Esophagus mucosa (tissue), 1 donor: ENCODE results near the gene SST. TPM values are rescaled to one million over a fixed set of nuclear protein-coding genes. Genes with fewer than 3 reads are reported as not detected.
"Not testable (repeated sequence)": the region's sequence is repeated elsewhere in the genome, so short reads cannot be mapped to it uniquely, and the experiment has no call there.

Experiments used
- ATAC-seq: fragments of 200-7000 bp; cut with Tn5 transposase; one replicate; pipeline ENCODE4 v1.9.1; 2020
- total RNA-seq: library from RNA; stranded (reverse); gene quantifications from one replicate; pipeline ENCODE4 v1.2.4, GENCODE V29; 2023
- donor health status: DM: yes; HTN: yes; CAD: no.

The SST gene
- total RNA-seq, 1 donor from 2014 or later = not detected

DNA sequence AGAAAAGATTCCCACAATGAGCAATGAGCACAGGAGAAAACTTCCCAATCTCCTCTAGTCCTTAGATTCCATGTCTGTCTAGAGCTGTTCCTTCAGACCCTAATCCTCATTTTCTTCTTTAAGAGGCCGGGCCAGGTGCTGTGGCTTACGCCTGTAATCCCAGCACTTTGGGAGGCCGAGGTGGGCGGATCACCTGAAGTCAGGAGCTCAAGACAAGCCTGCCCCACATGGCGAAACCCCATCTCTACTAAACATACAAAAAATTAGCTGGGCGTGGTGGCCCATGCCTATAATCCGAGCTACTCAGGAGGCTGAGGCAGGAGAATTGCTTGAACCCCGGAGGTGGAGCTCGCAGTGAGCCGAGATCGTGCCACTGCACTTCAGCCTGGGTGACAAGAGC, 11.6 kb upstream of the SST start:
- not testable (repeated sequence) for ATAC-seq

DNA sequence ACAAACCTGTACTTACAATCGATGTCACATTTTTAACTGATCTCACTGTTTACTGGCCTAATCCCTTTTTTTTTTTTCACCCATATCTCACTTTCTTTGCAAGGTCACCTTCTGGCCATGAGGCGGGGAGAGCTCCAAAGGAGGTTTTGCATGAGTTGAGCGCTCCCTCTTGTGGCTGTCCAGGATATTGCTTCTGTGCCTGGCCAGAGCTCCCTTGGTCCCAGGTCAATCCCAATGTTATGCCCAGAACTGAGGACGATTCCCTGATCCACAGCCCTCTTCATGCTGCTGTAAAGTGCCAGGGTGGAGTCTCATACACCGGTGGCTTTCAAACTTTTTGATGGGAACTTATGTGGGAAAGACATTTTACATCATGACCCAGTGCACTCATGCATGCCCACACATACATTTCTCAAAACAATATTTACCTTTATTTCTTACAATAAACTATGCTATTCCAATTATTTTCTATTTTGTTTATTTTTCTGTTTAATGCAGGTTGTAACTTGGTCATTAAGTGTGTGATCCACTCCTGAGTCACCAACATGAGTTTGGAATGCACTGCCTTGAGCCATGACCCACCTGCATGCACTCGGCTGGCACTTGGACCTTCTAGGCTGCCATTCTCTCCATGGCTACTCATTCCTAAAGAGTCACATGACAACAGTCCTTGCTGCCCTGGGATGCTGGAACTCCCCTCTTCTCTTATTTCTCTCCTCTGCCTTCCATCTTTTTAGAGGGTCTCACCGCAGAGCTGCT, 9.6 kb upstream of the SST start:
- ATAC-seq = peak; percentile 86

DNA sequence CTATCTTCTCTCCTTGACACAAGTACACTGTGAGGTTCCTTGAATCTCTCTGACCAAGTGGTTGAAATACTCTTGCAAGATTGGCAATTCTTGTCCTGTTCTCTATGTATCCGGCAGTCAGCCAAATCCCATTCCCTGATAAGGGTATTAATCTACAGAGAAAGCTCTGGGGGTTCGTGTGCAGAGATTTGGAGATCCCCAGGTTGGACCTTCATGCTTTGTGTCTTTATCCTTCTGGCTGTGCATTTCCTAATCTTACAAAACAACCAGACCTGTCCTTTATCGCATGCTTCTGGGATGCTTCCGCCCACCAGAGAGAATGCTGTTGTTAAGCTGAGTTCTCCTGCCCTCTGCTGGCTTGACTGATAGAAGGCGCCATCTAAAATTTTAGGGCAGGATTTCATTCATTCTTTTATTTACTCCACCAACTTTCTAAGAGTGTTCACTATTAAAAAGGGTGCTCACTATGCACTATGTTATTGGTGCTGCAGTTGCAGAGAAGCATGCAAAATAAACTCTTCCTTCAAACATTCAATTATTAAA, 8.6 kb upstream of the SST start:
- ATAC-seq = peak; percentile 47

DNA sequence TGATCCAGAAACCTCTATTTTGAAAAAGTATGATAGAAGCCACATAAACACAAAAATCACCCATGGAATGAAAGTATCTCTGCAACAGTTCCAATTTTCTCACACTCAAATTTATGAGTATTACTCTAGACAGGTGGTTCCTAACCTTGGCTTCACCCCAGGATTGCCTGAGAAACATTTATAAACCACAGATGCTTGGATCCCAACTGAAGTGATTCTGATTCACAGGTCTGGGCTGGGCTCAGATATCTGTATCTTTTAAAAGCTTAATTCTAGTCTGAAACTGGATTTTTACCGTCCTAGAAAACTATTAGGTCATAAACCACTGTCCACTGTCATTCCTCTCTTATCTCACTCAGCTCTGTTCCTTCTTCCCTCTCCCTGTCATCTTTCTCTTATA, 7.4 kb upstream of the SST start:
- ATAC-seq = no peak

DNA sequence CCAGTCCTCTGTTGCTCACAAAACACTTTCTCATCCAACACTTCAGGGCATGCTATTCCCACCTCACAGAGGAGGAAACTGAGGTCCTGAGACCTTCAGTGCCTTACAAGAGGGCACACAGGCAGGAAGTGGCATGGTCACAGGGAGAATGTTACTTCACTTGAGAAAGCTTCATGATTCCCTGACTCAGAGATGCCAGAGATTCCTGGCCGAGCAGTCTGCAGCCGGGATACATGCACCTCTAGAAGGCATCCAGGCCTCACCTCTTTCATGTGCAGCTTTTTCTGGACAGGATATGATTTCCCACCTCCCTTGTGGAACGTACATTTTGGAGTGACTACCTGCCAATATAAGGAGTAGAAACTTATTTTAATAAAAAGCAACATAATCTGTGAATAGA, 2.8 kb upstream of the SST start:
- no peak for ATAC-seq

DNA sequence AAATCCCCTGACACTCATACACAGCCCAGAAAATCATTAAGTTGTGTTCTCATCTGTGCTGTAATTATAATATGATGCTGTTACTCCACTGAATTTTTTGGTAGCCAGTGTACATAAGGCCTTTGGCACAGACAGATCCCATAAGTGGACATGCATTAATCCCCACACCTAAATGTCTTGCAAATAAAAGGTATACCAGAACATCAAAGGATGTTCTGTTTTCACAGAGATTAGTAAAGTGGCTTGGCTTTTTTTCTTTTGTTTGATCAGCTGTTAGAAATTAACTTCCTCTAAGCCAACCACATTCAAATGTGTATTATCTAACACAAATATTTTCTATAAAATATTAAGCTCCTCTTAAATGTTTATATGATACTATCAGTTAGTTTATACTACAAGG, 2.7 kb downstream of the SST start:
- ATAC-seq = no peak

DNA sequence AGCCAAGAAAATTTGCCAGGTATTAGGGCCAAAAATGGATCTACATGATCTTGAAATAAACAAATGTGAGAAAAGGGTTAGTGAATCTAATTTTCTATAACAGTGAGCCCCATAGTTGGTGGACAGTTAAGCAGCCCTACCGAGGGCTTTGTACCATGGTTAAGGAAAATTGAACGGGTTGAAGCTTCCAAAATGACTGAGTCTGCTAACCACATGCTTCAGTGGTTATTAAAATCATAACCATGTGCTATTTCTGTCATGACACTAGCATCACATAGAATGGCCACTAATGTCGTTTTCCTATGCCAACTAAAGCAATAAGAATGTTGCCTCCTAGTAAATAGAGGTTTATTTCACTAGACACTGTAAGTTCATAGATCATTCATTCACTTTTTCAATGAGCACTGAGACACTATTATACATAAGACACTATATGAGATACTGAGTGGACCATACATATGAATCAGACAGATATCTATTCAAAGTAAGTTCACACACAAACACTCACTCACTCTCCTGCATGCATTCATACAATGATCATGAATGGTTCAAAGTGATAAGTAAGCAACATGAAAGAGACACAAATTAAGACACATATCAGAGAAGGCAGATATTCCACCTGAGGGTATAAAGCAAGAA, 4.3 kb downstream of the SST start:
- ATAC-seq = no peak

DNA sequence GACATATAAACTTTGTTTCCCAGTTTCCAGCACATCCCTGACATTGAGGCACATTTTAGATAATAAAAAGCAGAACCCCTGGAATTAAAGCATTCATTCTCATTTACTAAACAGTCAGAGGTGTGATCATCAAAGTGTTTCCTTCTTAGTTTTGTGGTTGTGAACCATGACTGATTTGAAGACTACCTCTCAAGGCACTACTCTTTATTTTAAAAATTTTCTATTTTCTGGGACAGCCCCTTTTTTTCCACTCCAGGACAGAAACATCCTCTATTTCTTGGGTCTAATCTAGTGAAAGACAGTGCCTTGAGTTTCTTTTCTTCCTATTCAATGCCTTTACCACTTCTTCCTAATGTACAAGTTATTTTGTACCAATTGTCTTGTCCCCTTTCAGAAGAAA, 5.2 kb downstream of the SST start:
- no peak for ATAC-seq

DNA sequence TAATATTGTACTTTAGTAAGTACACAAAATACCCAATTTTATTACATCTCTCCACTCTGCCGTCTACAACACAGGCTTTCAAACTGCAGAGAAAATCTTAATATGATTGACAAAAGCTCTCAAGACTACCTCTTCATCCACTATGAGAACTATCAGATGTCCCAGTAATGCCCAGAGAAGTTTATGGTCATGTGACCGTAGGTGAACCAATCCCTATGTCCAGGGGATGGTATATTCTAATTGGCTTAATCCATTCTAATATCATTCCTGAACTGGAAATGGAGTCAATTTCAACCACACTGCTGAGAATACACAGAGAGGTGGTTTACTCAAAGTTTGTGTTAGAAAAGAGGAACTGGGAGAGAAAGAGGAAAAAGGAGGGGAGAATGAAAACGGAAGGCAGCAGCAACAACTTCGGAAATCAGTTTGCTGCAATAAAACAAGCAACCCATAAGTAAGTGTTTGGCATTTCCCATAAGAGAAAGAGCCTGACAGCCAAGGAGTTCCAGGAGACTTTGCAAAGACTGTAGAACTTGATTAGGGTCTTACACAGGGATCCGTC, 7.3 kb downstream of the SST start:
- ATAC-seq = no peak

DNA sequence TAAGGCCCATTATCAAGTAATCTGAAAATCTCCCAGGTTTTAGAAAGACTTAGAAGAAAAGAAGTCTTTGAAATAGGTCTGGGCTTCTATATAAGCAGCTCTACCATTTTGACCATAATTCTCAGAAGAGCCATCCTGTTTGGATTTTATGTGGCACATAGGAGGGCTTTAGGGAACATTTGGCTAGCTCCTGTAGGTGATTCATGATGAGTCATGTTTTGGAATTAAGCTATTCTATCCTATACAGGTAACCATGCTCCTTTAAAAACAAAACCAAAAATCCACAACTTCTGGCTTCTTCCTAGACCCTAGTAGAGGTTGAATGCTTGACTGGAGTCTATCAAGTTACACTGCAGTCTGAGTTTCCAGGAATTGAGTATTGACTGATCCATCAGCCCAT, 8.9 kb downstream of the SST start:
- no peak for ATAC-seq

DNA sequence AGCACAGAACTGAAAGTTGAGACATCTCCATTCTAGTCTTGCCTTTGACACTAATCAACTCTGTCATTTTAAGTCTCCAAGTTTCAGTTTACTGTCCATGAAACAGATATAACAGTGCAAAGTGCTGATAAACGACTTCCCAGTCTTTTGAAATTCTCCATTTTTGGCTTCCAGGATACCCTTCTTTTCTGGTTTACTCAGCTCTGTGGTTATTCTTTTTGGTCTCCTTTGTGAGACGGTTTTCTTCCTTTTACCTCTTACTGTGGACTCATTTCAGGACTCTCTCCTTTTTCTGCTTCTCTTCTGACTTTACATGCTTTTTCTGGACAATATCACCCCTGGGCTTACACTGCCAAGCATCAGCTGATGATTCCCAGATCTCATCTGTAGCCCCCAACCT, 18.9 kb downstream of the SST start:
- ATAC-seq = no peak

DNA sequence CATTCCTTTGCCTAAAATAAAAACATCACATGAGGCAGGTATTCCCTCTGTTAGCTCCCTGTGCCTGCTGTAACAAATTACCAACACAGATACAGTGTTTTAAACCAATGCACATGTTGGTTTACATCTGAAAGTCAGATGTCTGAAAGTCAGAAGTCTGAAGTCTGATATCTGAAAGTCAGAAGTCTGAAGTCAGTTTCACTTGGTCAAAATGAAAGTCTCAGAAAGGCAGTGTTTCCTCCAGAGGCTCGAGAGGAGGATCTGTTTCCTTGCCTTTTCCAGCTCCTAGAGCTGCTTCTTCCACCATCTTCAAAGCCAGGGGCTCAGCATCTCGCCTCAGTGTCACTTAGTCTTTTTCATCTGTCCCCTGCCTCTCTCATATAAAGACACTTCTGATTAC, 22.0 kb downstream of the SST start:
- no peak for ATAC-seq

DNA sequence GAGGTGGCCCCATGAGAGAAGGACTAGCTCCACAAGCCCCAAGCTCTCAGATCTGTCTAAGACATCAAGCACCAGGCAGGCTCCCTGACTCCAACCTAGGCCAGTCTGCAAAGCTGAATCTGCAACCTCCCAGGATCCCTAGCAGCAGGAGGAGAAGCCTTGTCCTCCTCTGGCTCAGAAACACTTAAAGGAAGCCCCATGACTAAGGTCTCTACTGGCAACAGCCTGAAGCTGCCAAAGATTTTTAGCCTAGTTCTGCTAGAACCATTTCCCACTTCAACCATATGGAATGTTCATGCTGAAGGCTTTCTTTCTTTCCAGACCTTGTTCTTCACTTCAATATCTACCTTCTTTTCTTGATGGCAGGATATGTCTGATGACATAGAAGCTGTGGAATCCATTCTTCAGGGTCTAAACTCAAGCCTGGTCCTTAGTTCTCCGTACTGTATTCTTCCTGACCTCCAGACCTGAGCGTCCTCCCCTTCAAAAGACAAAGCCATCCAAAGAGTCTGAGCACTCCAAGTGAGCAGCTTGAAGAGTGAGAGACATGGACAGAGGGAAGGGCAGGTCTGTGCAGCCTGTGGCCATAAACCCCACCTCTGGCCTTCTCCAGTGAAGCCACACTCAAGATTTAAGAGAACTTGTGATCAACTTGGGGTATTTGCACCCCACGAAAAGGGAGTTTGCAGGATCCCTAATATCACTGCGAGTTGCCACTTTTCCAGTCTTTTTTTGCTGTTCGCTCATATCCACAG, 23.1 kb downstream of the SST start:
- no peak for ATAC-seq

DNA sequence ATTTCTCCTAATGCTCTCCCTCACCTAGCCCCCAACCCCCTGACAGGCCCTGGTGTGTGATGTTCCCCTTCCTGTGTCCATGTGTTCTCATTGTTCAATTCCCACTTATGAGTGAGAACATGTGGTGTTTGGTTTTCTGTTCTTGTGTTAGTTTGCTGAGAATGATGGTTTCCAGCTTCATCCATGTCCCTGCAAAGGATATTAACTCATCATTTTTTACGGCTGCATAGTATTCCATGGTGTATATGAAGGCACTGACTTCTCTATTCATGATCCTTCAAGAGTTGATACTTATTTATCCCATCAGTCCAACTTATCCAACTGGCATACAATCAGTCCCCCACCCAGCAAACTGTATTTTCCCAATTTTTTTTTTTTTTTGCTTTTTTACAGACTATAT, 24.8 kb downstream of the SST start:
- ATAC-seq = not testable (repeated sequence)

DNA sequence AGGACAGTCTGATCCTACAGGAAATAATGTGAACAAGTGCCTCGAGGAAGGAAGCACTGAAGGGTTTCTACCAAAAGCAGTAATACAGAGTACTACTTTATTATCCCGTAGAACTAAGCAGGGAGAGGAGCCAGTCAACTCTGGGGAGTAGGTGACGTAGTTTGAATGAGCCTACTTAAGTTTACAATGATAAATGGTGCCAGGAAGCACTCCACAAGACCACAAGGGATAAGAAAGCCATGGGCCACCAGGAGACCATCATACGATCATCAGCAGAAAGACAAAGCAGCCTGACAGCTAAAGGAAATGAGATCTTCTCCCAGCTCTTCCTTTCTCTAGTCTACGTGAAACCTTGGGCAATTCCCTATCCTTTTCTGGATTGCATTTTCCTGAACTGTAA, 27.3 kb downstream of the SST start:
- ATAC-seq = no peak

DNA sequence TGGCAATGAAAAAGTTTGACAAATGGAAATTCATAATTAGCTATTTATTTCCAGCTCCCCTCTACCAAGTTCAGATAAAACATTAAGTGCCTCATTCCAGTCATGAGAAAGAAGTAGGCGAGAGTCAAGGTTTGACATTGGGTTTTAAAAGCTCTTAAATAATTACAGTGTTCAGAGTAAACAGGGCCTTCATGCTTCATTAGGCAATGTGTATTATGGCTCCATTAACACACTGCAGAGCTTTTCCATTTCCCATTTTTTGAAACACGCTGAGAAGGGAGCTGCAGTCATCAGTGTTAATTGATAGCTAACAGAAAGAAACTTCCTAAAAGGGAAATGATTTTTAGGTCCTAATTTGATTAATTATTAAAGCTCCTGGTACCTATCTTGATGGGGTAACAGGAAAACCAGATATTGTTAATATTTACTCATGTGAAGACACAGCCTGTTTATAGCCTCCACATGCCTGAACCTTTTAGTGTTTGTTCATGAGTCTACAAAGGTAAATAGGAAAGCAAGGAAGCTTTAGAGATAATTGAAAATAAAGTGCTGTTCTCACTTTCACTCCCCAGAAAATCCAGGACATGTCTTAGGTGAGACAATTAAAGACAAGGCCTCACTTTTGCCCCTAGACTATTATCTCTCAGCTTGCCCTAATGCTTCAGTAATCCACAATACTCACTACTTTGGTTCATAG, 28.7 kb downstream of the SST start:
- ATAC-seq = no peak

DNA sequence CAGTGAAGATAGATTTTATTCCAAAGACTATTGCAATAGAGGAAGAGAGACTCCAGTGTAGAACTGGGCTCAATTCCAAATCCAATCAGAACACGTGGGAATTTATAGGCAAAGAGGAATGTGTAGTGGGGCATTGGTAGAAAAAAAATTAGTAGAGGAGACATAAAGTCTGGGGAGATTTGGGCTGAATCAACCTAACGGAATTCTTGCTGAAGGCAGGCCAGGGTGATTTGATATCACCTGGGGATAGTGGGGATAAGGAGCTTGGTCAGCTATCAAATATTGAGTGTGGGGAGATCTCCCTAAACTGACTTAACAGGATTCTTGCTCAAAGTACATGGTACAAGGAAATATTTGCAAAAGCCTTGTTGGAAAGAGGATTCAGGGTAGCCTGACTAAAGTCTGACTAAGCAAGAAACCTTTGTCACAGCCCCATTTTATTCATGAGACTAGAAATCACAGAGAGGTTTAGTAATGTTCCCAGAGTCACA, 29.6 kb downstream of the SST start:
- ATAC-seq = no peak

DNA sequence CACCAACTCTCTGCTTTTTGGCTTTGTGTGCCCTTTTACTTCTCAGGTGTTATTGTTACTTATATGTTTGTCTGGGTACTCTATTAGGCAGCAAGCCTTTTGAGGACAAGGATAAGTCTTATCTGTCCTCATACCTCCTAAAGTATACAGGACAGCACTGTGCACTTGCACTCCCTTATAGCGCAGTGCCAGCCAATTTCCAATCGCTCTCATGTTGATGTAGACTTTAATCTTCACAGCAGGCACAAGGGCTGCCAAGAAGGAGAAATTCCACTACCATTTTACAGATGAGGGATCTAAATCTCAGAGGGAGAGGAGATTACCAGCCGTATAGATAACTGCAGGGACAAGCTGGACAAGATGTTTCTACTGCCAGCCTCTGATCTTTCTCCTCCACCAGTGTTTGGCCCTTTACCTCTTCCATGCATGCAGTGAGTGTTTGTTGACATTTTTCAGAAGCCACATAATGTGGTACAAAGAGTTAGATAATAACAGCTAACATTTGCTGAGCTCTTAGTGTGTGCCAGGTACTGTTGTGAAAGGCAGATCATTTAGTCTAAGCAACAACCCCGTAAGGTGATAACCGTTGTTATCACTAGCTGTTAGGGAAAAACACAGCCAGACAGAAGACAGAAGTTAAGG, 30.1 kb downstream of the SST start:
- ATAC-seq = no peak

DNA sequence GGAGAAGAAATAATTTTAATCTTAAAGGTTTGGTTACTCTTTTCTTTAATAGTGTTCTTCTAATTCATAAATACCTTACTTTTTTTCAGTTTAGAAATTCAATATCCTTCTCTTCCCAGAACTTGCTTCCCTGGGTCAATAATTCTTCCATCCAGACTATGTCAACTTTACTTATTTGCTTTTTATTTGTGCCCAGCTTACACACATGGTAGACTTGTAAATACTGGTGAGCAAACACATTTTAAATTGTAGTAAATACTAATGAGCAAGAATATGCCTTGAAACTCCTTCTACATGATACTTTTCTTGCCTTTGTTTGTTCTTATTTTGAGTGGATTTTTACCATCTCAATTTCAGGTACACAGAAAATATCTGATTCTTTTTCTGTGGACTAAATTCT, 33.7 kb downstream of the SST start:
- ATAC-seq = no peak

DNA sequence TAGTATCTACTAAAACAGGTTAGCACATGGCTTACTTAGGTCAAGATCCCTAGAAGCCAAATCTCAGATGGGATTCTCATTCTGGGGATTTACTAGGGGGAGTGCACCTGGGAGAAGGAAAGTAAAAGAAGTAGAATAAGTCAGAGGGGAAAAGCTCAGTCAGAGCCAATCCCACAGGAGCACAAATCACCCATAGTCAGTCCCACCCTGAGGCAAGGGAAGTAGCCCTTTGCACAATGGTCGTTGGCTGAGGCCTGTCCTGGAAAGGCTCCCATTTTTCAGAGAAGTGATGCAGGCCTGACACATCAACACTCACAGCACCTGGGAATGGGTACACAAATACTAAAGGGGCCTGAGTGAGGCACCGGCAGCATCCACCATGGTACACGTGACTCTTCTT, 39.8 kb downstream of the SST start:
- ATAC-seq = no peak

DNA sequence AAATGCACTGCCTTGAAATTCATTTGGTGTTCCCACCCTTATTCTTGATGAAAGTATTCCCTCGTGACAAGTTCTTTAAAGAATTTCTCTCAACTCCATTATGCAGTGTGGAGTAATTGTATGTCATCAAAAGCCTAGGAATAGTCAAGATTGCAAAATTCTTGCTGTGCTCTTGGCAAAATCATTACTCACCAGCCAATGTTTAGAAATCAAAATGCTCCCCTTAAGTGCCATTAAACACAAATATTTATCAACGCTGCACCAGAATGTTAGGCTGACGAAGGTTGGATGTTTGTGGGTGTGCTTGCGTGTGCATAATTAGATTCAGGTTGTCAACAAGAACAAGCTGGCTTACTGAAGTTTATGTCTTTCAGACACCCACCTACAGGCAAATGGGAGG, 40.5 kb downstream of the SST start:
- ATAC-seq = no peak

DNA sequence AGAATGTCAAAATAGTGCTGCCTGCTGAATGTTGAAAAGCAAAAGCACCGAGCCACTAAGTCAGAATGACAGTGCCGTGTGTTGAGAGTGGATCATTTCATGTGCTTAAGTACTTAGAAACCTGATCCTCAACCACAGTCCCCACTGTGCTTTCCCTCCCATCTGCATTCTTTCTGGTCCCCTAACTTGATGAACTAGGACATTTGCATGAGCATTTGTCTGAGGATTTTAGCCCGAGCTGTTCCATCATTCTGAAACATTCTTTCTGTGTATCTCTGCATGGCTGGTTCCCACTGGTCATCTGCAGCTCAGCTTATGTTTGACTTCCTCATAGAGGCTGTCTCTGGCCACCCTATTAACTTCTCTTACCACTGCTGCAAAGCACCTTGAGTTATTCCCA, 42.0 kb downstream of the SST start:
- no peak for ATAC-seq
